B cell (primary cell): ENCODE data around the gene SDK2. TPM values are rescaled to one million over a fixed set of nuclear protein-coding genes. Genes with fewer than 3 reads are reported as not detected.

Experiments used
- ATAC-seq: fragments of 200-7000 bp; cut with Tn5 transposase; one replicate; pipeline ENCODE4 v1.10.0; 2021; ENCODE audit warnings: low read depth, mild to moderate bottlenecking, moderate number of reproducible peaks, moderate library complexity
- CTCF ChIA-PET: fragments of 350-600 bp; sonication (Branson Sonifier 250); formaldehyde crosslinking; loops from one replicate; lab custom pipeline; 2021; ENCODE audit warnings: antibody characterized with exemption, inconsistent platforms; lab: Charles Lee
- POLR2A ChIA-PET: fragments of 350-600 bp; sonication (Branson Sonifier 250); formaldehyde crosslinking; loops from one replicate; lab custom pipeline; 2021; ENCODE audit warnings: antibody characterized with exemption; lab: Charles Lee
- DNase-seq: peaks from one replicate; pipeline ENCODE4 v3.0.0; 2013
- H2AFZ ChIP-seq: 2 replicates; pipeline ENCODE4 v1.6.1; 2012; ENCODE audit warnings: mild to moderate bottlenecking, low read depth, low read length; ENCODE audit not compliant: insufficient read depth, poor library complexity, severe bottlenecking
- H3K27ac ChIP-seq, 2 donors: 1 replicate in 1 of 2; 2 replicates in 1 of 2; pipeline ENCODE4 v1.5.1; 2012 to 2013; ENCODE audit warnings: low read length in 2 of 2, mild to moderate bottlenecking in 2 of 2, moderate library complexity in 1 of 2
- H3K27me3 ChIP-seq, 4 experiments: fragments of 200-600 bp in 1 of 4; sonication (generic) in 1 of 4; replicated peaks in 1 of 4; 1 replicate in 2 of 4; 2 replicates in 2 of 4; pipeline versions ENCODE4 v1.6.1 to v1.7.0; 2013 to 2016; ENCODE audit warnings: low read length in 3 of 4, mild to moderate bottlenecking in 2 of 4, mixed read lengths in 1 of 4, moderate library complexity in 1 of 4; ENCODE audit not compliant: insufficient read depth in 4 of 4, control insufficient read depth in 3 of 4; ENCODE audit errors: control extremely low read depth in 1 of 4
- H3K36me3 ChIP-seq, 2 experiments: replicated peaks in 1 of 2; 1 replicate in 1 of 2; 2 replicates in 1 of 2; pipeline versions ENCODE4 v1.6.1 to v1.7.1; 2013; ENCODE audit warnings: low read length in 1 of 2; ENCODE audit not compliant: insufficient read depth in 2 of 2, control insufficient read depth in 1 of 2; ENCODE audit errors: control extremely low read depth in 1 of 2, extremely low read depth in 1 of 2
- H3K4me1 ChIP-seq, 2 donors: fragments of 200-600 bp in 1 of 2; sonication (generic) in 1 of 2; 1 replicate in 1 of 2; 2 replicates in 1 of 2; pipeline versions ENCODE4 v1.5.1 to v1.6.1; 2013 to 2017; ENCODE audit warnings: low read length in 2 of 2; ENCODE audit not compliant: control insufficient read depth in 2 of 2, insufficient read depth in 2 of 2
- H3K4me2 ChIP-seq: replicated peaks from 2 replicates; pipeline ENCODE3; 2012; ENCODE audit warnings: mild to moderate bottlenecking, low read depth, low read length; ENCODE audit not compliant: poor library complexity, severe bottlenecking
- H3K4me3 ChIP-seq, 5 experiments: fragments of 200-600 bp in 1 of 5; sonication (generic) in 1 of 5; 1 replicate in 3 of 5; 2 replicates in 2 of 5; pipeline versions ENCODE4 v1.5.1 to v1.7.0; 2011 to 2016; ENCODE audit warnings: low read length in 4 of 5, mild to moderate bottlenecking in 4 of 5, low read depth in 2 of 5, control low read depth in 1 of 5, moderate library complexity in 1 of 5; ENCODE audit not compliant: insufficient read depth in 1 of 5; ENCODE audit errors: control extremely low read depth in 1 of 5, extremely low read depth in 1 of 5
- H3K79me2 ChIP-seq: fragments of 200-600 bp; sonication (generic); one replicate; pipeline ENCODE4 v1.6.0; 2016; ENCODE audit warnings: low read length; ENCODE audit not compliant: control insufficient read depth, insufficient read depth
- H3K9ac ChIP-seq: fragments of 200-600 bp; sonication (generic); 2 replicates; pipeline ENCODE4 v1.6.1; 2017; ENCODE audit warnings: mild to moderate bottlenecking, low read length, moderate library complexity
- H3K9me3 ChIP-seq, 3 donors: one replicate each; pipeline versions ENCODE4 v1.6.1 to v1.7.1; 2013; ENCODE audit warnings: low read length in 2 of 3; ENCODE audit not compliant: control insufficient read depth in 2 of 3, insufficient read depth in 1 of 3; ENCODE audit errors: control extremely low read depth in 1 of 3
- H4K20me1 ChIP-seq: 2 replicates; pipeline ENCODE4 v1.6.0; 2012; ENCODE audit warnings: mild to moderate bottlenecking, low read length; ENCODE audit not compliant: insufficient read depth, control insufficient read depth, poor library complexity, severe bottlenecking
- H3K27ac Mint-ChIP-seq: one replicate; pipeline ENCODE4 v1.8.0; 2021; ENCODE audit warnings: mixed read lengths
- H3K27me3 Mint-ChIP-seq: one replicate; pipeline ENCODE4 v1.8.0; 2021; ENCODE audit warnings: mixed read lengths
- H3K4me1 Mint-ChIP-seq: one replicate; pipeline ENCODE4 v1.8.0; 2021; ENCODE audit warnings: mixed read lengths
- H3K4me3 Mint-ChIP-seq: one replicate; pipeline ENCODE4 v1.8.0; 2021; ENCODE audit warnings: mixed read lengths
- H3K9me3 Mint-ChIP-seq: one replicate; pipeline ENCODE4 v1.8.0; 2022; ENCODE audit warnings: mixed read lengths; ENCODE audit not compliant: insufficient read depth
- CTCF ChIP-seq: fragments of 200-600 bp; IDR thresholded peaks from one replicate; pipeline ENCODE4 v1.8.0; 2022; ENCODE audit warnings: antibody characterized with exemption, mild to moderate bottlenecking
- EZH2 ChIP-seq: IDR thresholded peaks from 2 replicates; pipeline ENCODE4 v1.6.1; 2012; ENCODE audit warnings: borderline replicate concordance, low read depth, mild to moderate bottlenecking, moderate library complexity, low read length; ENCODE audit not compliant: insufficient read depth, poor library complexity, severe bottlenecking
- WGBS: methylation state at CpG from one replicate; pipeline ENCODE4 v1.1.5; 2013; ENCODE audit warnings: missing lambda C conversion rate; ENCODE audit not compliant: insufficient coverage; 5-methylcytosine and 5-hydroxymethylcytosine counted together
- intact Hi-C: fragments of 100-400 bp; cut with micrococcal nuclease; formaldehyde crosslinking; loops from one replicate; pipeline ENCODE4 v1.10.0; 2022
- polyA plus RNA-seq: library from polyadenylated mRNA; depleted of rRNA; stranded (reverse); fragments of >200 nt; gene quantifications from 2 replicates; pipeline ENCODE4 v1.2.3, GENCODE V29; 2012
- total RNA-seq, 2 donors: library from RNA; stranded (reverse); fragments of 120-200 nt in 1 of 2; gene quantifications; 1 replicate in 1 of 2; 2 replicates in 1 of 2; pipeline versions ENCODE4 v1.2.3 to v1.2.4, GENCODE V29; 2013 to 2022

The SDK2 gene
- total and polyA plus RNA-seq, 2 donors (not counting 1 experiment from before 2014, with no cell fraction given): 3.2 to 13.0 TPM

- CTCF ChIA-PET: no interaction called here
- no peak overlapping the region for H3K27ac ChIP-seq
Measured at GRCh38 chr17:73397856-73398540, 246.2 kb downstream of the SDK2 start.

More at GRCh38 chr17:73397856-73398540, 246.2 kb downstream of the SDK2 start:
- intact Hi-C loops: no loop called here
- no peaks in the 10 kb centered on the region for H3K4me1 ChIP-seq
- WGBS: 86% methylated on average over 14 of the region's 17 CpGs
- H3K27ac Mint-ChIP-seq: no peak overlapping the region
- H3K36me3 ChIP-seq: peaks cover 0 to 24% of the 10 kb centered on the region in 2 experiments
- no peak for TF ChIP-seq EZH2
- TF ChIP-seq CTCF: no peak
- no peak overlapping the region for H2AFZ ChIP-seq
- no peak overlapping the region for H3K4me3 ChIP-seq
- H3K9me3 ChIP-seq: no peaks in the 10 kb centered on the region
- no peaks in the 10 kb centered on the region for H3K9me3 Mint-ChIP-seq
- H3K4me1 Mint-ChIP-seq: no peaks in the 10 kb centered on the region
- no peak for DNase-seq
- no peaks in the 10 kb centered on the region for H3K27me3 ChIP-seq
- no peaks in the 10 kb centered on the region for H3K79me2 ChIP-seq
- no peak overlapping the region for H3K4me3 Mint-ChIP-seq
- POLR2A ChIA-PET: no interaction called here
- ATAC-seq: no peak
- H3K27me3 Mint-ChIP-seq: no peaks in the 10 kb centered on the region
- H3K9ac ChIP-seq: no peak overlapping the region
- H3K4me2 ChIP-seq: no peak overlapping the region
- H4K20me1 ChIP-seq: no peaks in the 10 kb centered on the region
